Stimulated activated CD4-positive, alpha-beta T cell treated with anti-CD3 and anti-CD28 coated beads, Interleukin-4, amount 100 ng/mL, for 24 hours (primary cell): ENCODE results near the gene AMY2B.
"Not testable (repeated sequence)": the region's sequence is repeated elsewhere in the genome, so short reads cannot be mapped to it uniquely, and the experiment has no call there.

ENCODE experiments used
- DNase-seq: peaks from one replicate; pipeline ENCODE4 v3.0.0-alpha.2; 2020

Gene AMY2B

GRCh38 chr1:103571289-103571688 lies at the start of gene AMY2B:
Gene AMY2B, plus strand, starts transcription at chr1:103571589. Its CDS starts 14 bp downstream, at chr1:103571603.
- not testable (repeated sequence) for DNase-seq

GRCh38 chr1:103523346-103523745 lies 48.0 kb upstream of the AMY2B start:
- no peak for DNase-seq

- no peak for DNase-seq
Measured at GRCh38 chr1:103525114-103525606, 46.2 kb upstream of the AMY2B start.

- DNase-seq: peak; percentile 89
Measured at GRCh38 chr1:103525607-103526507, 45.5 kb upstream of the AMY2B start, which contains the start of gene RNPC3. Gene RNPC3, plus strand, starts transcription at chr1:103525699. Its CDS starts 372 bp downstream, at chr1:103526071.

GRCh38 chr1:103527331-103527730 lies 44.1 kb upstream of the AMY2B start:
- no peak for DNase-seq

GRCh38 chr1:103529746-103530145 lies 41.6 kb upstream of the AMY2B start:
- peak; percentile 76 for DNase-seq

GRCh38 chr1:103538226-103538625 lies 33.2 kb upstream of the AMY2B start:
- DNase-seq: no peak

- no peak for DNase-seq
Measured at GRCh38 chr1:103541431-103541830, 30.0 kb upstream of the AMY2B start.

- DNase-seq: no peak
Measured at GRCh38 chr1:103546496-103546895, 24.9 kb upstream of the AMY2B start.

GRCh38 chr1:103547840-103548239 lies 23.5 kb upstream of the AMY2B start:
- DNase-seq: no peak

- no peak for DNase-seq
Measured at GRCh38 chr1:103560427-103560826, 11.0 kb upstream of the AMY2B start.

GRCh38 chr1:103561124-103561523 lies 10.3 kb upstream of the AMY2B start:
- DNase-seq: not testable (repeated sequence)

GRCh38 chr1:103561643-103562395 lies 9.6 kb upstream of the AMY2B start:
- DNase-seq: no peak

- no peak for DNase-seq
Measured at GRCh38 chr1:103563056-103563455, 8.3 kb upstream of the AMY2B start.

- no peak for DNase-seq
Measured at GRCh38 chr1:103569493-103569892, 1.9 kb upstream of the AMY2B start.

GRCh38 chr1:103576065-103576464 lies 4.7 kb downstream of the AMY2B start:
- no peak for DNase-seq

GRCh38 chr1:103576784-103577183 lies 5.4 kb downstream of the AMY2B start:
- DNase-seq: not testable (repeated sequence)

GRCh38 chr1:103582464-103582863 lies 11.1 kb downstream of the AMY2B start:
- DNase-seq: no peak

GRCh38 chr1:103583887-103584286 lies 12.5 kb downstream of the AMY2B start:
- DNase-seq: no peak

- no peak for DNase-seq
Measured at GRCh38 chr1:103584537-103584936, 13.1 kb downstream of the AMY2B start.

GRCh38 chr1:103602740-103603139 lies 31.4 kb downstream of the AMY2B start:
- not testable (repeated sequence) for DNase-seq

GRCh38 chr1:103616362-103616761 lies 45.0 kb downstream of the AMY2B start:
- DNase-seq: no peak

- not testable (repeated sequence) for DNase-seq
Measured at GRCh38 chr1:103616994-103617477, 45.6 kb downstream of the AMY2B start, which contains the start of gene AMY2A. Gene AMY2A, plus strand, starts transcription at chr1:103617427. Its CDS starts 14 bp downstream, at chr1:103617441.
